Measurements from ENCODE around the gene C1QTNF1.

The C1QTNF1 gene

GRCh38 chr17:79038545-79039135 lies 14.7 kb downstream of the C1QTNF1 start:
- Mint-ChIP-seq H3K27me3 (no peaks in the 10 kb centered on the region), H3K36me3 (no peaks in the 10 kb centered on the region), H3K4me1 (no peaks in the 10 kb centered on the region), H3K9me3 (no peaks in the 10 kb centered on the region), H3K4me3 (no peak overlapping the region), H3K27ac (no peak overlapping the region)

GRCh38 chr17:79039171-79039570 lies 15.2 kb downstream of the C1QTNF1 start:
- H3K4me3 Mint-ChIP-seq: no peak overlapping the region
- no peaks in the 10 kb centered on the region for H3K36me3 Mint-ChIP-seq

GRCh38 chr17:79039886-79040285 lies 15.9 kb downstream of the C1QTNF1 start:
- no peaks in the 10 kb centered on the region for H3K4me1 Mint-ChIP-seq
- H3K27me3 Mint-ChIP-seq: no peaks in the 10 kb centered on the region
- no peaks in the 10 kb centered on the region for H3K36me3 Mint-ChIP-seq
- H3K27ac Mint-ChIP-seq: no peak overlapping the region
- no peak overlapping the region for H3K4me3 Mint-ChIP-seq
- H3K9me3 Mint-ChIP-seq: no peaks in the 10 kb centered on the region

More at GRCh38 chr17:79039171-79039570, 15.2 kb downstream of the C1QTNF1 start:
- no peak overlapping the region for H3K27ac Mint-ChIP-seq
- no peaks in the 10 kb centered on the region for H3K27me3 Mint-ChIP-seq
- no peaks in the 10 kb centered on the region for H3K4me1 Mint-ChIP-seq
- no peaks in the 10 kb centered on the region for H3K9me3 Mint-ChIP-seq

GRCh38 chr17:79041041-79041570 lies 17.1 kb downstream of the C1QTNF1 start:
- H3K4me3 Mint-ChIP-seq: no peak overlapping the region
- no peak overlapping the region for H3K27ac Mint-ChIP-seq

GRCh38 chr17:79041723-79042420 lies 17.9 kb downstream of the C1QTNF1 start:
- Mint-ChIP-seq H3K4me3 (no peak overlapping the region), H3K4me1 (peaks cover 11% of the 10 kb centered on the region), H3K27me3 (no peaks in the 10 kb centered on the region), H3K36me3 (no peaks in the 10 kb centered on the region), H3K27ac (no peak overlapping the region), H3K9me3 (no peaks in the 10 kb centered on the region)

More at GRCh38 chr17:79041041-79041570, 17.1 kb downstream of the C1QTNF1 start:
- no peaks in the 10 kb centered on the region for H3K36me3 Mint-ChIP-seq
- no peaks in the 10 kb centered on the region for H3K27me3 Mint-ChIP-seq
- no peaks in the 10 kb centered on the region for H3K9me3 Mint-ChIP-seq
- H3K4me1 Mint-ChIP-seq: peaks cover 11% of the 10 kb centered on the region

- H3K36me3 Mint-ChIP-seq: no peaks in the 10 kb centered on the region
- H3K4me1 Mint-ChIP-seq: peaks cover 11% of the 10 kb centered on the region
These were observed 18.6 kb downstream of the C1QTNF1 start for GRCh38 chr17:79042421-79043190.

GRCh38 chr17:79043191-79043930 lies 19.4 kb downstream of the C1QTNF1 start:
- H3K27me3 Mint-ChIP-seq: no peaks in the 10 kb centered on the region
- no peaks in the 10 kb centered on the region for H3K9me3 Mint-ChIP-seq
- no peak overlapping the region for H3K27ac Mint-ChIP-seq
- peaks cover 11% of the 10 kb centered on the region for H3K4me1 Mint-ChIP-seq
- H3K4me3 Mint-ChIP-seq: no peak overlapping the region
- no peaks in the 10 kb centered on the region for H3K36me3 Mint-ChIP-seq

More at GRCh38 chr17:79042421-79043190, 18.6 kb downstream of the C1QTNF1 start:
- no peak overlapping the region for H3K27ac Mint-ChIP-seq
- H3K27me3 Mint-ChIP-seq: no peaks in the 10 kb centered on the region
- H3K4me3 Mint-ChIP-seq: no peak overlapping the region
- H3K9me3 Mint-ChIP-seq: no peaks in the 10 kb centered on the region

GRCh38 chr17:79043931-79044320 lies 20.0 kb downstream of the C1QTNF1 start:
- Mint-ChIP-seq H3K4me1 (peaks cover 11% of the 10 kb centered on the region), H3K27ac (no peak overlapping the region)

GRCh38 chr17:79044462-79044861 lies 20.5 kb downstream of the C1QTNF1 start:
- H3K27ac Mint-ChIP-seq: no peak overlapping the region
- no peak overlapping the region for H3K4me3 Mint-ChIP-seq
- peaks cover 11% of the 10 kb centered on the region for H3K4me1 Mint-ChIP-seq
- no peaks in the 10 kb centered on the region for H3K27me3 Mint-ChIP-seq
- H3K9me3 Mint-ChIP-seq: no peaks in the 10 kb centered on the region
- no peaks in the 10 kb centered on the region for H3K36me3 Mint-ChIP-seq

More at GRCh38 chr17:79043931-79044320, 20.0 kb downstream of the C1QTNF1 start:
- Mint-ChIP-seq H3K36me3 (no peaks in the 10 kb centered on the region), H3K9me3 (no peaks in the 10 kb centered on the region), H3K4me3 (no peak overlapping the region), H3K27me3 (no peaks in the 10 kb centered on the region)

- Mint-ChIP-seq H3K27ac (peak overlapping the region; percentile 59), H3K4me1 (peaks cover 11% of the 10 kb centered on the region), H3K27me3 (no peaks in the 10 kb centered on the region), H3K9me3 (no peaks in the 10 kb centered on the region), H3K4me3 (no peak overlapping the region), H3K36me3 (no peaks in the 10 kb centered on the region)
These were observed 21.2 kb downstream of the C1QTNF1 start for GRCh38 chr17:79045001-79045729.

GRCh38 chr17:79045842-79046196 lies 21.9 kb downstream of the C1QTNF1 start:
- Mint-ChIP-seq H3K4me3 (no peak overlapping the region), H3K9me3 (no peaks in the 10 kb centered on the region), H3K36me3 (no peaks in the 10 kb centered on the region), H3K4me1 (peaks cover 11% of the 10 kb centered on the region), H3K27ac (peak overlapping the region; percentile 51), H3K27me3 (no peaks in the 10 kb centered on the region)

GRCh38 chr17:79046197-79046915 lies 22.4 kb downstream of the C1QTNF1 start:
- Mint-ChIP-seq H3K27ac (no peak overlapping the region), H3K4me1 (peaks cover 11% of the 10 kb centered on the region), H3K36me3 (no peaks in the 10 kb centered on the region), H3K9me3 (no peaks in the 10 kb centered on the region), H3K27me3 (no peaks in the 10 kb centered on the region), H3K4me3 (no peak overlapping the region)

GRCh38 chr17:79046916-79047280 lies 22.9 kb downstream of the C1QTNF1 start:
- no peak overlapping the region for H3K27ac Mint-ChIP-seq
- H3K4me1 Mint-ChIP-seq: peaks cover 11% of the 10 kb centered on the region
- no peaks in the 10 kb centered on the region for H3K27me3 Mint-ChIP-seq
- no peaks in the 10 kb centered on the region for H3K36me3 Mint-ChIP-seq
- H3K4me3 Mint-ChIP-seq: no peak overlapping the region
- no peaks in the 10 kb centered on the region for H3K9me3 Mint-ChIP-seq

GRCh38 chr17:79047291-79047920 lies 23.4 kb downstream of the C1QTNF1 start:
- Mint-ChIP-seq H3K27ac (no peak overlapping the region), H3K4me1 (peaks cover 11% of the 10 kb centered on the region), H3K4me3 (no peak overlapping the region), H3K27me3 (no peaks in the 10 kb centered on the region), H3K9me3 (no peaks in the 10 kb centered on the region), H3K36me3 (no peaks in the 10 kb centered on the region)

Data from activated naive CD4-positive, alpha-beta T cell treated with anti-CD3 and anti-CD28 coated beads, Interleukin-2, amount 50 U/mL, for 24 hours (primary cell).